Thyroid gland (tissue), 4 donors: ENCODE data around the gene L3MBTL4. TPM values are rescaled to one million over a fixed set of nuclear protein-coding genes. Genes with fewer than 3 reads are reported as not detected.

Source experiments
- DNase-seq, 2 donors: peaks; one replicate each; pipeline ENCODE4 v3.0.0-alpha.2; 2019
- H3K27ac ChIP-seq, 3 donors: fragments of 200-600 bp; sonication (generic); 1 replicate in 2 of 3; 2 replicates in 1 of 3; pipeline ENCODE4 v1.5.1; 2016 to 2019; ENCODE audit warnings: mild to moderate bottlenecking in 1 of 3, moderate library complexity in 1 of 3
- H3K27me3 ChIP-seq: fragments of 200-600 bp; sonication (generic); one replicate; pipeline ENCODE4 v1.5.1; 2019
- H3K36me3 ChIP-seq, 2 donors: fragments of 200-600 bp; sonication (generic); one replicate each; pipeline ENCODE4 v1.5.1; 2016 to 2019
- H3K4me1 ChIP-seq, 2 donors: fragments of 200-600 bp; sonication (generic); one replicate each; pipeline ENCODE4 v1.5.1; 2017 to 2019
- H3K4me3 ChIP-seq, 3 donors: fragments of 200-600 bp; sonication (generic); replicated peaks in 1 of 3; 1 replicate in 2 of 3; 2 replicates in 1 of 3; pipeline ENCODE4 v1.5.1; 2016; ENCODE audit warnings: mild to moderate bottlenecking in 1 of 3
- H3K9me3 ChIP-seq: fragments of 200-600 bp; sonication (generic); one replicate; pipeline ENCODE4 v1.5.1; 2017
- CTCF ChIP-seq, 6 experiments: fragments of 200-600 bp in 3 of 6; fragments of 450-650 bp in 3 of 6; sonication (generic) in 3 of 6; IDR thresholded peaks; one replicate each; pipeline ENCODE4 v1.5.1; 2016 to 2019; ENCODE audit warnings: antibody characterized with exemption in 6 of 6, mild to moderate bottlenecking in 2 of 6, inconsistent platforms in 1 of 6, moderate library complexity in 1 of 6
- POLR2A ChIP-seq, 2 donors: fragments of 450-650 bp; IDR thresholded peaks; one replicate each; pipeline ENCODE4 v1.6.1; 2017; ENCODE audit warnings: antibody characterized with exemption in 2 of 2, mild to moderate bottlenecking in 2 of 2, moderate library complexity in 1 of 2
- WGBS, 2 donors: methylation state at CpG; one replicate each; pipeline ENCODE4 v1.1.5; 2017; 5-methylcytosine and 5-hydroxymethylcytosine counted together
- intact Hi-C: fragments of 100-400 bp; cut with DNase I; formaldehyde crosslinking; loops from one replicate; pipeline ENCODE4 v1.15.1; 2023
- total RNA-seq, 4 donors: library from RNA; depleted of rRNA; stranded (reverse); fragments of >200 nt; gene quantifications; one replicate each; pipeline ENCODE4 v1.2.3, GENCODE V29; 2016

Gene L3MBTL4
- total RNA-seq, 4 donors from 2014 or later: 15.2 to 37.1 (median 24.3) TPM

GRCh38 chr18:6323319-6323889 lies 91.3 kb downstream of the L3MBTL4 start:
- 89 to 91% methylated on average over 1 of the region's 1 CpG for WGBS, 2 donors
- intact Hi-C loops: no loop called here

GRCh38 chr18:6315517-6316331 lies 99.0 kb downstream of the L3MBTL4 start:
- intact Hi-C loops: no loop called here
- no peak for DNase-seq
- 62 to 81% methylated on average over 10 of the region's 10 CpGs for WGBS, 2 donors
- no peaks in the 10 kb centered on the region for H3K36me3 ChIP-seq
- H3K9me3 ChIP-seq: no peaks in the 10 kb centered on the region
- H3K27me3 ChIP-seq: no peaks in the 10 kb centered on the region
- H3K4me1 ChIP-seq: no peaks in the 10 kb centered on the region
- no peak overlapping the region for H3K4me3 ChIP-seq
- no peak overlapping the region for H3K27ac ChIP-seq
- no peak for TF ChIP-seq POLR2A (IDR thresholded peaks at IDR 0.05)
- no peak for TF ChIP-seq CTCF (IDR thresholded peaks at IDR 0.05)

More at GRCh38 chr18:6323319-6323889, 91.3 kb downstream of the L3MBTL4 start:
- Histone ChIP-seq H3K9me3 (no peaks in the 10 kb centered on the region), H3K36me3 (no peaks in the 10 kb centered on the region), H3K4me3 (no peak overlapping the region), H3K4me1 (peaks cover 6 to 12% of the 10 kb centered on the region in 2 donors), H3K27ac (no peak overlapping the region), H3K27me3 (no peaks in the 10 kb centered on the region)
- no peak for TF ChIP-seq CTCF (IDR thresholded peaks at IDR 0.05)
- TF ChIP-seq POLR2A (IDR thresholded peaks at IDR 0.05): no peak
- DNase-seq: no peak

- Histone ChIP-seq H3K36me3 (no peaks in the 10 kb centered on the region), H3K9me3 (no peaks in the 10 kb centered on the region), H3K4me3 (no peak overlapping the region), H3K27me3 (no peaks in the 10 kb centered on the region), H3K4me1 (no peaks in the 10 kb centered on the region), H3K27ac (no peak overlapping the region)
- no peak for DNase-seq
- TF ChIP-seq POLR2A (IDR thresholded peaks at IDR 0.05) (no peak), CTCF (IDR thresholded peaks at IDR 0.05) (no peak)
- intact Hi-C loops: no loop called here
- WGBS, 2 donors: 81 to 87% methylated on average over 2 of the region's 2 CpGs
Measured at GRCh38 chr18:6313415-6313814, 101.3 kb downstream of the L3MBTL4 start.

GRCh38 chr18:6311456-6312215 lies 103.1 kb downstream of the L3MBTL4 start:
- 87 to 91% methylated on average over 8 of the region's 8 CpGs for WGBS, 2 donors
- no peak for DNase-seq
- TF ChIP-seq POLR2A (IDR thresholded peaks at IDR 0.05): no peak
- H3K27ac ChIP-seq: no peak overlapping the region
- no peak overlapping the region for H3K4me3 ChIP-seq
- no peaks in the 10 kb centered on the region for H3K36me3 ChIP-seq
- intact Hi-C loops: no loop called here
- no peaks in the 10 kb centered on the region for H3K27me3 ChIP-seq
- H3K4me1 ChIP-seq: no peaks in the 10 kb centered on the region
- H3K9me3 ChIP-seq: no peaks in the 10 kb centered on the region

GRCh38 chr18:6310714-6311113 lies 104.0 kb downstream of the L3MBTL4 start:
- DNase-seq: no peak
- no peak overlapping the region for H3K4me3 ChIP-seq
- 85 to 90% methylated on average over 2 of the region's 2 CpGs for WGBS, 2 donors
- intact Hi-C loops: no loop called here
- no peaks in the 10 kb centered on the region for H3K27me3 ChIP-seq
- H3K27ac ChIP-seq: no peak overlapping the region
- no peaks in the 10 kb centered on the region for H3K9me3 ChIP-seq
- no peak for TF ChIP-seq CTCF (IDR thresholded peaks at IDR 0.05)
- no peak for TF ChIP-seq POLR2A (IDR thresholded peaks at IDR 0.05)
- no peaks in the 10 kb centered on the region for H3K36me3 ChIP-seq
- no peaks in the 10 kb centered on the region for H3K4me1 ChIP-seq
